GM19043 (cell line): ENCODE measurements around the gene PSMD1.
"Not testable (repeated sequence)": the region's sequence is repeated elsewhere in the genome, so short reads cannot be mapped to it uniquely, and the experiment has no call there.

Source experiments
- ATAC-seq: cut with Tn5 transposase; IDR thresholded peaks from one replicate; pipeline ENCODE4 v1.9.1; 2021; ENCODE audit warnings: low read depth; ENCODE audit not compliant: unreplicated experiment

The PSMD1 gene

DNA sequence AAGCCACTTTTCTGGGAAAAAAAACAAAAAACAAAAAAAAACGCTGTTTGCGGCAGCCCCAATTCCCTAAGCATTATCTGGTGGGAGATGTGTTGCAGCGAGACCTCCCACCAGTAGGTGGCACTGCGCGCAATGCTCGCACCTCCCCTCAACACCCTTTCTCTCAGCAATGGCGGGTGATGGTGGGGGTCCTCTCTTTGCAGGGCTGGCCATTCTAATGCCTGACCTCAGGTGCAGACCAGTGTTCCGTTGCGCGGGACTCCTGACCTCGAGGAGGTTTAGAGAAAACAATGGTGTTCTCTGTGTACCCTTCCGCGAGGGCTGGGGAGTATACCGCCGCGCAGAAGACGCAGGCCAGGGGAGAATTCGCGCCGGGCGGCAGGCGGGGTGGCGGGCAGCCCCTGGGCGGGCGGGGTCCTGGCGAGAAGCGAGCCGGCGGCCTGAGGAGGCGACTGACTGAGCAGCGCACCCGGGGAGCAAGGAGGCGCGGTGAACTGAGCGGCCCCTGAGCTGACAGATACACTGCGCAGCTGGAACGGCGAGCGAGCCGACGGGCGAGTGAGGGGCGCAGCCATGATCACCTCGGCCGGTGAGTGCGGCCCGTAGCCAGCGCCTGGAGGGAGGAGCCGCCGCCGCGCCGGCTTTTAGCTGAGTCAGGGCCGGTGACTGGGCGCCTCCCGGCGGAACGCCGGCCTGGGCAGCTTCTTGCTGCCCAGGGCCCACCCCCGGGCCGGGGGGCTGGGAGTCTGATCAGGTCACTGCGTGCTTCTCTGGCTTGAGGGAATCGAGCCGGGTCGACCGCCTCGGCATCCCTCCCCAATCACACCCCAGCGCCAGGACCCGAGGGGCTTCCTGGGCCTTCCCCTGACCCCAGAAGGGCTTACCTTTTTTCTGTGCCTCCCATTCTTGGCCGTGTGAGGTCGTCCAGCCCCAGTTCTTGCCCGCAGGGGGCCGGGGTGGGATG, at the start of gene PSMD1:
TSS of gene PSMD1 (plus strand) at position 415 of the 964 bp plus-strand sequence. CDS start at position 574, 159 bp downstream.
- peak; percentile 54 for ATAC-seq

DNA sequence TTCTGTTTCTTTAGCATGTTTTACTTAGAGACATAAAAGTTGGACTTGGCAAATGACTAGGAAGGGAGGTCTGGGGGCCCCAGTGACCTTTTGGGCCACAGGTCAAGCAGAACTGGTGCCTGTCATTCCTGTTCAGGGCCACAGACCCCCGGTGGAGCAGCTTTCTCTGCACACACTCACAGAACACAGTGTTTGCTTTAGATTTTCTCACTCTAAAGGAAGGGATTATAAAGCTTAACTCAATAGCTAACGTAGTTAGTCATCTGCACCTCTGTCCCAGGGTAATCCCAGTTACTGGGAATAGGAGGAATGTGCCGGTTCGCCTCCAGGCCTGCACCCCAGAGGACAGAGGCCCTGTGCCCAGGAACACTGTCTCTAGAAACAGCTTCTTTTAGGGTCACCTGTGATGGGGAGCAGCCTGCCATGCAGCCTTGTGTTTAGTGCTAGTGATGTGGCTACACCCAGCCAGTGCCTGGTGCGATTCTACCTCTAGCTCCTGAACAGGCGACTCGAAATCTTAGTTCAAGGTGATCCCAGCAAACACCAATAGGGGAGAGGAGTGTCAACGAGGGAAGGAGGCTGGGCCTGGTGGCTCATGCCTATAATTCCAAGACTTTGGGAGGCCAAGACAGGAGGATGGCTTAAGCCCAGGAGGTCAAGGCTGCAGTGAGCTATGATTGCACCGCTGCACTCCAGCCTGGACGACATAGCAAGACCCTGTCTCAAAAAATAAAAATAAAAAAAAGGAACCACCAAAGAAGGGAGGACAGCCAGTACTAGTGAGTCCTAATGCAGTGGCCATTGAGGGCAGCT, 49.2 kb upstream of the PSMD1 start:
- no peak for ATAC-seq

DNA sequence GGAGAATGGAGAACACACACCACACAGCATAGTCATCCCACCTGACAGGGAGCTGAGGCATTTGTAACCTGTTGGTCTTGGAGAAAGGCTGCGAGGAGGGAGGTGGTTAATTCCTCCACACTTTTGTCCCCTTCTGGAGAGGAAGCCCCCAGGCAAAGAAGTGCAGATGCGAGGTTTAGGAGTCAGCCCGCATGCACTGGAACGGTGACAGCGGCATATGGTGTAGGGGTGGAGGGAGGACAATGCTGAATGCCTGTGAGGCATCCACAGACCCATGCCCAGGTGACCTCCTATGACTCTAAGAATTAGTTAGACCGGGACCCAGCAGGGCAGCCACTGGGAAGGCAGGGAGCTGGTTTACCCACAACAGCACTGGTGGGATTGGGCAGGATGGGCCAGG, 48.5 kb upstream of the PSMD1 start:
- no peak for ATAC-seq

DNA sequence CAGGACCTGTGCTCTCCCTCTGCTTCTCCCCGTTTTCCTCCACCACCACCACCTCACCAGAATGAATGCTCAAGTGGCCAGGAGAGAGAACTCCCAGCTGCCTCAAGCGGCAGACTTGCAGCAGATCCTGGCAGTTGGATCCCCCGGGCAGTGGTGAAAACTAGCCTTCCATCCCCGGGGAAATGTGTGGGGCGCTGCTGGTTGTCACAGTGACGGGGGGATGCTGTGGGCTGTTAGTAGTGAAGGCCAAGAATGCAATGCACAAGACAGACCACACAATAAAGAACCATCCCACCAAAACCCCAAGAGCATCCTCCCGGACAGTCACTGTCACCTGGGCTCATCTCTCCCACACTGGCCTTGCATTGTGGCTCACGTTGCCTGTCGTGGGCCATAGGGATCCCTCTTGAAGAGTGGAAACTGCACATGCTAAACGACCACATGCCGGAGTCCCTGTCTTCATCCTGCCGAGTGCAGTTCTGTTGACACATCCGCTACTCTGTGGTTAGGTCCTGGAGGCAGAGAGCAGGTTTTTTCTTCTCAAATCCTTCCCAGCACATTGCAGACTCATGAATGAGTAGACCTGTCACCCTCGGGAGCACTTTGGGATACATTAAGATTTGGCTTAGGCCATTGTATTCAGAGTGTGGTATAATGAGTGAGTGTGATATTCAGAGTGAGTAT, 47.3 kb upstream of the PSMD1 start:
- ATAC-seq, result no peak

DNA sequence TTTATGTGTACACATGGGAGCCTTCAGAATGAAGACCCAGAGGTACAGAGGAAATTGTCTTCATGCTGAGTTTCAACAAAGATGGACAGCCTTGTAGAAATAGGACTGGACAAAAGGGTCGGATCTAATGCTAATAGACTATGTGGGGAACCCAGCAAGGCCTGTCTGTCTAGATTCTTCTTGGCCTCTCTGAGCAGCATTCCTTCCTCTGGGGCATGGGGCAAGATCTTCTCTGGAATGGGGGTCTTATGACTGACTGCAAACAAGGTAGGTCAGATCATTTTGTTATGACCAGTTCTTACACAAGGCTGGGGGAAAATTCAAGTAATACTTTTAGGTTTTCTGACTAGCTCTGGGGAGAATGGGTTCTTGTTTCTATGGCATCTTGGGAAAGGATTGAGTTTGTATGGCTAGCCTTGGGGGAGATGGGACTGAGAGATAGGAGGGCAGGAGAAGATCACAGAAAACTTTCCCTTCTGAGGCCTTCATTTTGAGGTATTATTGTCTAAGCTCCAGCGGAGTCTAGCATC, 46.4 kb upstream of the PSMD1 start:
- no peak for ATAC-seq

DNA sequence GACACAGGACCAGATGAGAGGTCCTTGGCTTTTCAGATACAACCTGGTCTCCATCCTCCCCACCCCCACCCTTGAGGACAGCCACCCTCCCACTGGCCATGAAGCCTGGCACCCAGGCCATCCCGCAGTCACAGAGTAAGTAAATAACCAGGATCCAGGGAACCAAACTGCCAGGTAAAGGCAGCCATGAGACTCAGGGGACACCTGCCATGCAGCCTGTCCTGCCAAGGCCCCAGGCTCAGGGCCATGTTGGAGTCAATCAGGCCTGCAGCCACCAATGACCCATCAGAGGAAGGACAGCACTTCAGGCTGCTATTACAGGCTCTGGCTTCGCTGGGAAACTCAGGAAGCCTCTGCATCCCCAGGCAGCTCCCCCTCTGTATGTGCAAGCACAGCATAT, 45.1 kb upstream of the PSMD1 start:
- no peak for ATAC-seq

DNA sequence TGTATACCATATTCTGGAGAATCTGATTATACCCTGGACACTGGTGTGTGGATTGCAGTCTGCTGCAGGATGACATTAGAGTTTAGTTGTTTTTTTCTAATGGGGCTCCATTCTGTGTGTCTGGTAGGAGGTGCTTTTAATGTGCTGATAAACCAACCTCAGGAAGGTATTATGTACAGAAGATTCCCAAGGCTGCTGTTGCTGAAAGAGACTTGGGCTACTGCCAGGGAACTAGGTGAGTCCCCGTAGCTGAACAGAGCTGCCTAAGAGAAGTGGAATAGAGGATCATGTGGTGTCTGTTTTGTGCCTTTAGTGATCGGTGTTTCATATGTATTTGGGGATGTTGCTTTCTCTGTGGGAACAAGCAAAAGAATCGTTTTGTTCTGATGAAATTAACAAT, 44.2 kb upstream of the PSMD1 start:
- ATAC-seq, result no peak

DNA sequence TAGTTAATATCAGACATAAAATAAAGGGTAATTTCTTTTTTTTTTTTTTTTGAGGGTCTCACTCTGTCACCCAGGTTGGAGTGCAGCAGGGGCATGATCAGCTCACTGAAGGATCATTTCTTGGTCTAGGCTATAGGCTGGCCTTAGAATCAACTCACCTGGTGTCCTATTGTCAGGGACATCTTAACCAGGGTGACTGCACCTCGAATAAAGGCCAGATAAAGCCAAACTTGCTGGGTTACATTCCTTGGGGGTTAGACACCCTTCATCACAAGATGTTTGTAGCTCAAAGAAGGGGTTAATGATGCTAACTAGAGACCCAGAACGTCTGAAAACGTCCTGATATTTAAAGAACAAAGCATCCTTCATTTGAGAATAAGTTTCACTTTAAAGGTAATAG, 42.8 kb upstream of the PSMD1 start:
- ATAC-seq, result no peak

DNA sequence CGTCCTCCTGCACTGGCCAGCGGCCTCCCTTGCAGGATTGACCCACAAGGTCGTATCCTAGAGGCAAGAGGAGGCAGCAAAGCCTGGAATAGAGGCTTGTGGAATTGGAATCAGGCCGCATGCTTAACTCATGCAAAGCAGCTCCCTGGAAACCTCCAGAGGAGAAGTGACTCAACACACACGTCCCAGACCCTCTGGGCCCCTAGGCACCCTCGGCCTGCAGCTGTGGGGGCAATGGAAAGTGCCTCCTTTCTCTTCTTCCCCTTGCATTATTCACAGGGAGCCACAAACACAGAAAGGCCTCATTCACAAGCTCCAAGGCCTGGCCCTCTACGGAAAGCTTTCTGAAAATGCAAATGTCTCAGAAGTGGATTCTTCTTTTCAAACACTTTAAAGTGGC, 41.2 kb upstream of the PSMD1 start:
- no peak for ATAC-seq

DNA sequence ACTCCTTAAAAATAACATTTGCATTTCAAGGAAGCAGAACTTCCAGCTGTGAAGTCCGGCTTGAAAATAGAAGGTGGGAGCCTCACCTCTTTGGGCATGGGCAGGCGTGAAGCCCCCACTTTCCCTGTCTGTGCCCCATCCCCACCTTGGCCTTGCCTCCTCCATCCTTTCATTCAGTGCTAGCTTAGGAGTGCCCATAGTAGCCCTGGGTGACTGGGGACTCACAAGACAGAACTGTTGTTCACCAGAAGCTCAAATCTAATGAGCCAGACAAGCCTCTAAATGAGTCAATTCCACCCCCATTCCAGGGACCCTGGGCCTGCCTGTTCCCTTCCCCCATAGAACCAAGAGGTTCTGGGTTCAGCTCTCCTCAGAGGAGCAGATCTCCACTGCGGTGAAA, 40.7 kb upstream of the PSMD1 start:
- ATAC-seq, result no peak

DNA sequence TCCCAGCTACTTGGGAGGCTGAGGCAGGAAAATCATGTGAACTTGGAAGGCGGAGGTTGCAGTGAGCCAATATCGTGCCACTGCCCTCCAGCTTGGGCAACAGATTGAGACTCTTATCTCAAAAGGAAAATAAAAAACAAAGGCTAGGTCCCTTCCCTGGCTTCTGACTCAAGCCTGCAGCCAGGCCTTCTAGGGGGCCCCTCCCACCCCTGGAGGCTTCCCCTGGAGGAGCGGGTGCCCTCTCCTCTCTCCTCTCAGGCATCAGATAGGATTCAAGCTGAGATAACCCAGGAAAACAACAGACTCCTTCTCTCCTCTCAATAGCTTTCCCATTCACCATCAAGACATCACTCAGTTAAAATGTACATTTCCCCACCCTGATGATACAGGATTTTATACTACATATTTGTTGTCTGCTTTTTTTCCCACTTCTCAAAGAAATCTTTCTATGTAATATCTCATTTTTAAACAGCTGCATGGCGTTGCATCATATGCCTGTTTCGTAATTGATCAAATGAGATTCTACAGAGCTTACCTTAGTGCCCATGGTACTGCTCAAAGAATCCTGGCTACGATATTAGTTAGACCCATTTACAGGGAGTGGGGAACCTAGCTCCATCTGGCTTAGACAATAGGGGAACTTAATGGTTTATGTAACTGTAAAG, 40.0 kb upstream of the PSMD1 start:
- ATAC-seq, result no peak

DNA sequence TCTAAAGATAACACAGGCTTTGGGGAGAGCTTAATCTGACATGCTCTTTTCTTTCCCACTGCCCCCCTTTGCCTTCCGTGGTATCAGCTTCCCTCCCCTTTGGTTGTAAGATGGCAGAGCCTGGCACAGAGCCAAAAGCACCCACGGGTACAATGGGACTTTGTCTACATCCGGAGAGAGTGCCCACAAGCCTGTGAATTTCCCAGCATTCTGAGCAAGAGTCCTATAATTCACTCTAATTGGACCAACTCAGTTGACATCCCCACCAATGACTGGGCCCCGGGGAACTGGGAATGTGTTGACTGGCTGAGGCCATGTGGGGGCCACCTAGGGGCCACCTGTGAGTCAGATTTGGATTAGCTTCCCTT, 39.5 kb upstream of the PSMD1 start:
- ATAC-seq, result no peak

DNA sequence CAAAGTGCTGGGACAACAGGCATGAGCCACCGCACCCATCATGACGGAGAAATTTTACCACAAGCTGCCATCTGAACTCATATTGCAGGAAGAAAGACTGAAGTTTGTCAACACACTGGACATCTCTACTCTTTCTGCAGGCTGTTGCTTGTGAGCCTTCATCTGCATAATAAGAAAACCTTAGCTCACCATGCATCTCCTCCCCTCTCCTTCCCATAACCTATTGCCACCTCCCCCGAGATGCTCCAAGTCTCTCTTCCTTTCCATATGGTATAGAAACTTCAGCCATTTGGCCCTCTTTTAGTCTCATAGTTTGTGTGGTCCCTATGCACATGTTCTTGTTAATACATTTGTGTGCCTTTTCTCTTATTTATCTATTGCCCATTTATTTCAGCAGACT, 38.5 kb upstream of the PSMD1 start:
- no peak for ATAC-seq

DNA sequence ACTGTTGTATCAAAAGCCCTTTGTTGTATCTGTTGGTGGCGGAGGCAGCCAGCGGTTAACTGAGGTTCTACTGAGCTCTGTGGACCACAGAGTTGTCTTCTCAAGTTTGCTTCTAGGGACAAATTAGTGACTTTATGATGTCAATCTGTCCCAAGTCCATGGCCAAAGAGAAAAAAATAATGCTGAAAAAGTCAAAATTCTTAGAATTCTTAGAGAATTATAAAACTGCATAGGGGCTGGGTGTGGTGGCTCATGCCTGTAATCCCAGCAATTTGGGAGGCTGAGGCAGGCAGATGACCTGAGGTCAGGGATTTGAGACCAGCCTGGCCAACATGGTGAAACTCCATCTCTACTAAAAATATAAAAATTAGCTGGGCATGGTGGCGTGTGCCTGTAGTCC, 31.6 kb upstream of the PSMD1 start:
- not testable (repeated sequence) for ATAC-seq

DNA sequence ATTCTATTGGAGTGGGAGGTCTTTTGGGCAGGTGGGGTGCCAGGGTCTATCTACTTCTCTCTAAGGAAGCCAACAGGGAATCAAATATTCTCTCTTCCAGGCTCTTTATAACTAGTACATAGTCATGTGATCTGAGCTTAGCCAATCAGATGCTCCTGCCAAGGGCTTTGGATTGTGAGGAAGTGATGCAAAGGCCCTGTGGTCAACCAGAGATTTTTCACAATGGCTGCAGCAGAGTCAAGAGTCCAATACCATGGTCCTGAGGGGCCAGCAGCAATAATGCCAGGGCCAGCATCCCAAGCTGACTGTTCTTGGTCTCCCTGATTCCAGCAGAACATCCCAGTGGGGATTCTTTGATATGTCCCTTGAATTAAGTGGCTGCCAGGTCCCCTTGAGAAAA, 27.8 kb upstream of the PSMD1 start:
- ATAC-seq, result no peak

DNA sequence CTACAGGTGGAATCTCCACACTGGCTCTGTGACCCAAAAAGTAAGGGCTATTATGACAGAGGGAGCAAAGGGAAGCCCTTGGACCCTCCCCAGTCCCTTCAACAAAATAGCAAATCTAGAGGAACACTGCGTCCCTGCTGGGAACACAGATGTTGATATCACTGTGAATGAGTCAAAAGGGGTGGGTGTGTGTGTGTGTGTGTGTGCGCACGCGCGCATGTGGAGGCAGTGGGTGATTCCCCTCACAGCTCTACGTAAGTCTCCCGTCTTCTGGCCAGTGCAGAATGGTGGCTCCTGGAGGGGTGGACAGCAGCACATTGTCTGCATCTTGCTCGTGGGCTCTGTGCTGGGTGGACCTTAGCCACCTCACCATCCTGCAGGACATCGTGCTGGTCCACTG, 27.1 kb upstream of the PSMD1 start:
- no peak for ATAC-seq

DNA sequence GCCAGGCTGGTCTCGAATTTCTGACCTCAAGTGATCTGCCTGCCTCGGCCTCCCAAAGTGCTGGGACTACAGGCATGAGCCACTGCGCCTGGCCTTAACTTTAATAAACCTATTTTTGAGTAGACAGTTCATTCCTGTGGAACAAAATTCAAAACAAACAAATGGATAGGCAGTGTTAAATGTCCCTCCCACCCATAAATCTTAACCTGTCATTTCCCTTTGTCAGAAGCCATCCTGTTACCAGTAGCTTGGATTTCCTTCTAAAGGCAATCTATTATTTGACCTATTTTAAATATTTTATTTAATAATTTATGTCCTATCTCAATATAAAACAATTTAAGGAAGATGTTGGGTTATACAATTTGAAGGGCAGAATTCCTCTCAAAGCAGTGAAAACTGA, 25.9 kb upstream of the PSMD1 start:
- no peak for ATAC-seq

DNA sequence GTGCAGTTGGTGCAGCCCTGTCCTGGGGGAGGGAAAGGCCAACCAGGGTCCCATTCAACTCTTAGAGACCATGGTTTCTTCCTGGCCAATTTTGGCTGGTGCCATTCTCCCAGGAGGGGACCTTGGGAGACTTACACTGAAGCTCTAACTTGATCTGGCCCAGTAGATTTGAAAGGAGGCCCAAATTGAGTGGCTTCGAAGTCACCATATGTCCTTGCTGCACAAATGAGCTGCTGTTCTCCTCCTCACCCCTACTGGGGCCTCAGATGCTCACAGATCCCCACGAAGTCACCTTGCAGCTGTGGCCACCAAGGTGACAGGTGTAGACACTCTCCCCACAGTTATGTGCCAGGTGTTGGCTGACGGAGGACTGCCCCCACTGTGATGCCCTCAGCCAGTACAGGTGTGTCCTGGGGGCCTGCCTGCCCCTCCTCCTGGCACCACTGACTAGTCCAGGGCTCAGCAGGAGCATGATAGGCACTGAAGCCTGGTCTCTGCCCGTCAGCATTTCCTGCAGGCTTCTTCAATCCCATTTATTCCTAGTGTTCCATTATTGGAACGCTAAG, 24.0 kb upstream of the PSMD1 start:
- ATAC-seq, result no peak

DNA sequence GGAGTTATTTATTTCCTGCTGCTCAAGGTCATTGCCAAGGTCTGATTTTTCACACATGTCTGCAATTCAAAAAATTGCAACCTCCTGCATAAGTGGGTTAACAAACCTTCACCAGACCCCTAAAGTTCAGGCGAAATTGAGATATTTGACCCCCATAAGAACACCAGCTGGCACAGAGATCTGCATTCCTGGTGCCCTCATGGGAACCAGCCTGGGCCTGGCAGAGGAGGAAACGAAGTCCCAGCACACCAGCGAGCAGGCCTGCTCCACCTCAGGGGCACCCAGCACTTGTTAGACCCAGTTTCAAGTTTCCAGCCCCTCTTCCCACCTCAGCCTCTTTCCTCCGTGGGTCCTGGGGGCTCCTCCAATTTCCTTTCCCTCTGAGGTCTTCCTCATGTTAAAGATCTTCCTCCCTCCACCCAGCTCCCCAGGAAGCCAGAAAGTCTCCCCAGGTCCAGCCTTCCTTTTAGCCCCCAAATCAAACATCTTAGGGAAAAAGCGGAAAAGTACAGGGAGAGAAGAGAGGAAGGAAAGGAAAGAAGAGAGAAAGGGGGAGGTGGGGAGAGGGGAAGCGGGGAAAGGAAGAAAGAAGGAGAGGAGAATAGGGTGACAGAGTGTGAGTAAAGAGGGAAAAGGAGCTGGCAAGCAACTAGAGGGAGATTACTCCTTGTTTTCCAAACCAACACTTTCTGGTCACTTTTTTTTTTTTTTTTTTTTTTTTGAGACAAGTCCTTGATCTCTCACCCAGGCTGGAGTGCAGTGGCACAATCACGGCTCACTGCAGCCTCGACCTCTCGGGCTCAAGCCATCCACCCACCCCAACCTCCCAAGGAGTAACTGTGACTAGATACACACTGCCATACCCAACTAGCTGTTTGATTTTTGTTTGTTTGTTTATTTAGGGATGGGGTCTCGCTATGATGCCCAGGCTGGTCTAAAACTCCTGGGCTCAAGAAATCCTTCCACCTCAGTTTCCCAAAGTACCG, 23.2 kb upstream of the PSMD1 start:
- no peak for ATAC-seq
